ENCODE results near the gene LPO. TPM values are rescaled to one million over a fixed set of nuclear protein-coding genes. Genes with fewer than 3 reads are reported as not detected.

The LPO gene
- total RNA-seq, 6 donors from 2014 or later = not detected

GRCh38 chr17:58254803-58255202 is 16.4 kb downstream of the LPO start:
- TF ChIP-seq EP300 (IDR thresholded peaks at IDR 0.05) (no peak), POLR2A (IDR thresholded peaks at IDR 0.05) (no peak), POLR2AphosphoS5 (IDR thresholded peaks at IDR 0.05) (no peak), CTCF (IDR thresholded peaks at IDR 0.05) (no peak)

GRCh38 chr17:58262149-58262548 is 23.8 kb downstream of the LPO start:
- WGBS, 2 donors = 81 to 89% methylated on average over 11 of the region's 11 CpGs
- Histone ChIP-seq H3K27ac (no peak overlapping the region), H3K4me1 (no peaks in the 10 kb centered on the region), H3K27me3 (no peaks in the 10 kb centered on the region), H3K4me3 (no peak overlapping the region), H3K9me3 (no peaks in the 10 kb centered on the region), H3K36me3 (no peaks in the 10 kb centered on the region)
- ATAC-seq (ENCODE audit: low FRiP score in 2 of 2) (no peak), DNase-seq (no peak)
- TF ChIP-seq CTCF (IDR thresholded peaks at IDR 0.05) (no peak), POLR2AphosphoS5 (IDR thresholded peaks at IDR 0.05) (no peak), POLR2A (IDR thresholded peaks at IDR 0.05) (no peak), EP300 (IDR thresholded peaks at IDR 0.05) (no peak)

More at GRCh38 chr17:58254803-58255202, 16.4 kb downstream of the LPO start:
- Histone ChIP-seq H3K4me3 (no peak overlapping the region), H3K27me3 (no peaks in the 10 kb centered on the region), H3K9me3 (no peaks in the 10 kb centered on the region), H3K27ac (no peak overlapping the region), H3K4me1 (peaks cover 1 to 2% (median 1%) of the 10 kb centered on the region in 4 donors), H3K36me3 (no peaks in the 10 kb centered on the region)
- ATAC-seq (ENCODE audit: low FRiP score in 2 of 2) = no peak
- WGBS, 2 donors = 33 to 35% methylated on average over 5 to 8 of the region's 8 CpGs
- DNase-seq = no peak

GRCh38 chr17:58263773-58264172 is 25.4 kb downstream of the LPO start:
- TF ChIP-seq POLR2A (IDR thresholded peaks at IDR 0.05) = no peak
- no peak for TF ChIP-seq POLR2AphosphoS5 (IDR thresholded peaks at IDR 0.05)
- no peak for TF ChIP-seq EP300 (IDR thresholded peaks at IDR 0.05)
- TF ChIP-seq CTCF (IDR thresholded peaks at IDR 0.05) = no peak
- no peak for ATAC-seq (ENCODE audit: low FRiP score in 2 of 2)
- H3K36me3 ChIP-seq = no peaks in the 10 kb centered on the region
- H3K27ac ChIP-seq = no peak overlapping the region
- DNase-seq = no peak
- H3K9me3 ChIP-seq = no peaks in the 10 kb centered on the region
- no peaks in the 10 kb centered on the region for H3K4me1 ChIP-seq
- 55 to 65% methylated on average over 1 of the region's 1 CpG for WGBS, 2 donors
- no peaks in the 10 kb centered on the region for H3K27me3 ChIP-seq
- no peak overlapping the region for H3K4me3 ChIP-seq

GRCh38 chr17:58264407-58265103 is 26.2 kb downstream of the LPO start:
- Histone ChIP-seq H3K27ac (no peak overlapping the region), H3K27me3 (no peaks in the 10 kb centered on the region), H3K36me3 (no peaks in the 10 kb centered on the region), H3K9me3 (no peaks in the 10 kb centered on the region), H3K4me3 (no peak overlapping the region), H3K4me1 (no peaks in the 10 kb centered on the region)
- no peak for ATAC-seq (ENCODE audit: low FRiP score in 2 of 2)
- DNase-seq = no peak
- TF ChIP-seq POLR2A (IDR thresholded peaks at IDR 0.05) = no peak
- no peak for TF ChIP-seq CTCF (IDR thresholded peaks at IDR 0.05)
- no peak for TF ChIP-seq POLR2AphosphoS5 (IDR thresholded peaks at IDR 0.05)
- WGBS, 2 donors = 76 to 83% methylated on average over 6 of the region's 6 CpGs

GRCh38 chr17:58265271-58265670 is 26.9 kb downstream of the LPO start:
- H3K27me3 ChIP-seq = no peaks in the 10 kb centered on the region
- WGBS, 2 donors = 77% methylated on average over 4 of the region's 4 CpGs
- TF ChIP-seq EP300 (IDR thresholded peaks at IDR 0.05) = no peak
- TF ChIP-seq POLR2AphosphoS5 (IDR thresholded peaks at IDR 0.05) = no peak
- no peak for TF ChIP-seq POLR2A (IDR thresholded peaks at IDR 0.05)
- TF ChIP-seq CTCF (IDR thresholded peaks at IDR 0.05) = no peak
- H3K36me3 ChIP-seq = no peaks in the 10 kb centered on the region
- H3K4me3 ChIP-seq = no peak overlapping the region
- DNase-seq = no peak
- no peaks in the 10 kb centered on the region for H3K9me3 ChIP-seq
- no peak for ATAC-seq (ENCODE audit: low FRiP score in 2 of 2)
- no peak overlapping the region for H3K27ac ChIP-seq
- no peaks in the 10 kb centered on the region for H3K4me1 ChIP-seq
